Activated CD4-positive, CD25-positive, alpha-beta regulatory T cell treated with anti-CD3 and anti-CD28 coated beads, Interleukin-2, amount 50 U/mL, for 72 hours (primary cell): Measurements from ENCODE around the gene VASP.
"Not testable (repeated sequence)": the region's sequence is repeated elsewhere in the genome, so short reads cannot be mapped to it uniquely, and the experiment has no call there.

Source experiments
- DNase-seq: peaks from one replicate; pipeline ENCODE4 v3.0.0; 2021

VASP gene

GRCh38 chr19:45497791-45498190 is 9.5 kb upstream of the VASP start:
- DNase-seq, result no peak

GRCh38 chr19:45498411-45499195 is 8.7 kb upstream of the VASP start, which contains the start of gene PPM1N:
PPM1N (plus strand) TSS chr19:45498443; CDS start chr19:45498473, 30 bp downstream.
- peak; percentile 58 for DNase-seq

DNA sequence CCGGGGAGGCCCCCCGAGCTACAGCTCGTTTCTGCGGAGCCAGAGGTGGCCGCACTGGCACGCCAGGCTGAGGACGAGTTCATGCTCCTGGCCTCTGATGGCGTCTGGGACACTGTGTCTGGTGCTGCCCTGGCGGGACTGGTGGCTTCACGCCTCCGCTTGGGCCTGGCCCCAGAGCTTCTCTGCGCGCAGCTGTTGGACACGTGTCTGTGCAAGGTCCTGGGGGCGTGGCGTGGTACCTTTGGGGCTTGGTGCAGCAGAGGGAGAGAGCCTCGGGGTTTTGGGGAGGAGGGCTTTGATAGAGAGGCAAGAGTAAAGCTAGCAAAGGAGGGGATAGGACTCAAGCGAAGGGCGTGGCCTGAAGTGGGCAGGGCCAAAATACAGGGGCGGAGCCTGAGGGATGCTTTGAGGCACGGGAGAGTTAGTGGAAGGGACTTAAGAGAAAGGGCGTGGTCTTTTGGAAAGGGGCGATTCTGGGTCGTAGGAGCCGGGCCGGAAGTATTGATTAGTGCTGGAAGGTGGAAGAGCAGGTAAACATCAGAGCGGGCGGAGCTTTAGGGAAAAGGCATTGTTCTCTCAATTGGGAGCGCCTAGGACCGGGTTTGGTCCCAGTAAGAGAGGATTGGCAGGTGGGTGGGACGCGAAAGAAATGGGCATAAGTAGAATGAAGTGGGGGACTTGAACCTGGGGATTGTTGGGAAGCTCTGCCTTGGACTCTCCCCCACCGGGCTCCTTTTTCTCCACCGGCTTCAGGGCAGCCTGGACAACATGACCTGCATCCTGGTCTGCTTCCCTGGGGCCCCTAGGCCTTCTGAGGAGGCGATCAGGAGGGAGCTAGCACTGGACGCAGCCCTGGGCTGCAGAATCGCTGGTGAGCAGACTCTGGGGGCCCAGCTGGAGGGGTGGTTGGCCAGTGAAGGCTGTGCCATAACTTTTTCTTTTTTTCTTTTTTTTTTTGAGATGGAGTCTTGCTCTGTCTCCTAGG is 7.8 kb upstream of the VASP start:
- peak; percentile 57 for DNase-seq

DNA sequence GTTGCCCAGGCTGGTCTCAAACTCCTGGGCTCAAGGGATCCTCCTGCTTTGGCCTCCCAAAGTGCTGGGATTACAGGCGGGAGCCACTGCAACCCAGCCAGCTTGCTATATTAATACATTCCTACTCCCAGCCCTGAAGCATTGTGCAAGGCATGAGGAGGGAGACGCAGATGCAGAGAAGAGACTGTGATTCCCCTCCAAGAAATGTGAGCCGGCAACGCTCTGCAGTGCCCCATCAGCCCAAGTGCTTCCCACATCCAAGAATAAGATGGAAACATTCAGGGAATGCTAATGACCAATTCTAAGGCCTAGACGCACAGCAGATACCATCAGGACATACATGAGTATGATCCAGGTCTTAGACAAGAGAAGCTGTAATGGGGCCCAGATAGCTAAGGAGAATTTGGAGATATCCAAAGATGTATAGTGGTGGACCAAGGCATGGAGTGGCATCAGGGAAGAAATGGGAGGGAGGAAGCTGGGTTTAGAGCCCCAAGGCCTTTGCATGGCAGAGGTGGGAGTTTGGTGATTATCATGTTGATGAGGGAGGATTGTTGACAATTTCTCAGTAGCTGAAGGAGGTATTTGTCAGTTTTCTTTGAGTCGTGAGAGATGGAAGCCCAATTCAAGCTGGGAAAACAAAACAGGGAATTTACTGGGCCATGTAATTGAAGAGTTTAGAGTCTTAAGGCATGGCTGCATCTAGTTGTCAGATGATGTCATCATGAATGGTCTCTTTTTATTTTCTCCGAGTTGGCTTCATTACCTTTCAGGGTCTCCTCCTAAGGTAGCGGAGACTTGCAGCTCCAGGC is 6.2 kb upstream of the VASP start:
- no peak for DNase-seq

GRCh38 chr19:45501730-45502014 is 5.6 kb upstream of the VASP start:
- DNase-seq, result no peak

DNA sequence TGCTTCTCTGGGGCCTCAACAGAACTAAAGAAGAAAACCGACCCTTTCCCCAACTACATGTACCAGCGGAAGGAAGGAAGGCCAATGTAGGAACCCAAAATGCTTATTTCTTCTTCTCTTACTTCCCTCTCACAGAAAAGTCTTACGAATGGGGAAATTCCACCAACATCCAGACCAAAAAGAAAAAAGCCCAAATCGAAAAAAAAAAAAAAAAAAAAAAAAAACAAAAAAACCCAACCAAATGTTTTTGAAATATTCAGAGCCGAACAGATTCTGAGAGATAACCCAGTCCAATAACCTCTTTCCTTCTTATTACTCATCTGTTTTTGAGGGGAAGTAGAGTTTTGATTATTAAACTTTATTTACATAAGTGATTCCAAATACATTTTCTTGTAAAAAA is 5.2 kb upstream of the VASP start:
- DNase-seq, result no peak

GRCh38 chr19:45503909-45504308 is 3.4 kb upstream of the VASP start:
- DNase-seq, result no peak

DNA sequence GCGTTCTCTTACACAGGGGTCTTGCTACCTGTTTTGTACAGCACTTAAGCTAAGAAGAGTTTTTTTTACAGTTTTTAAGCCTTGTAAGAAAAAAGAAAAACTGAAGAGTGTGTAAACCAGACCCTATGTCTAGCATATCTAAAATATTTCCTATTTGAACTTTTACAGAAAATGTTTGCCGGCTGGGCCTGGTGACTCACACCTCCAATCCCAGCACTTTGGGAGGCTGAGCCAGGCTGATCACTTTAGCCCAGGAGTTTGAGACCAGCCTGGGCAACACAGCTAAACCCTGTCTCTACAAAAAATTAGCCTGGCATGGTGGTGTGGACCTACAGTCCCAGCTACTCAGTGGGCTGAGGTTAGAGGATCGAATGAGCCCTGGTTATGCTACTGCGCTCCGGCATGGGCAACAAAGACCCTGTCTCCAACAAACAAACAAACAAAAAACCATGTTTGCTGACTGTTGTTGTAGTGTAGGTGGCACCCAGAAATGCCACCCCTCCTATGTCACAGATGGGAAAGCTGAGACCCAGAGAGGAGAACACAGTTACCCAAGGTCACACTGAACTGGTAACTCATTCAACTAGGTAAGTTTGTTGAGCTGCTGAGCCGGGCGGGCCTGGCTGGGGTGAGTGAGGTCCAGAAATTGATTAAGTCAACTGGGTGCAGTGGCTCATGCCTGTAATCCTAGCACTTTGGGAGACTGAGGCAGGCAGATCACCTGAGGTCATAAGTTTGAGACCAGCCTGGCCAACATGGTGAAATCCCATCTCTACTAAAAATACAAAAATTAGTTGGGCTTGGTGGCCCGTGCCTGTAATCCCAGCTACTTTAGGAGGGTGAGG is 1.9 kb upstream of the VASP start:
- DNase-seq, result no peak

DNA sequence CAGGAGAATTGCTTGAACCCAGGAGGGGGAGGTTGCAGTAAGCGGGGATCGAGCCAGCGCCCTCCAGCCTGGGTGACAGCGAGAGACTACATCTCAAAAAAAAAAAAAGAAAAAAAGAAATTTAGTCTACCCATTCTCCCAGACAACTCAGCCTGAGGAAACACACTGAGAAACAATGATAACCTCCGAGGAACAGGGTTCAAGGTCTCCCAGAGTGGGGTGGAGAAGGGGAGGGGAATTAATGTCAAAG is 1.4 kb upstream of the VASP start:
- no peak for DNase-seq

DNA sequence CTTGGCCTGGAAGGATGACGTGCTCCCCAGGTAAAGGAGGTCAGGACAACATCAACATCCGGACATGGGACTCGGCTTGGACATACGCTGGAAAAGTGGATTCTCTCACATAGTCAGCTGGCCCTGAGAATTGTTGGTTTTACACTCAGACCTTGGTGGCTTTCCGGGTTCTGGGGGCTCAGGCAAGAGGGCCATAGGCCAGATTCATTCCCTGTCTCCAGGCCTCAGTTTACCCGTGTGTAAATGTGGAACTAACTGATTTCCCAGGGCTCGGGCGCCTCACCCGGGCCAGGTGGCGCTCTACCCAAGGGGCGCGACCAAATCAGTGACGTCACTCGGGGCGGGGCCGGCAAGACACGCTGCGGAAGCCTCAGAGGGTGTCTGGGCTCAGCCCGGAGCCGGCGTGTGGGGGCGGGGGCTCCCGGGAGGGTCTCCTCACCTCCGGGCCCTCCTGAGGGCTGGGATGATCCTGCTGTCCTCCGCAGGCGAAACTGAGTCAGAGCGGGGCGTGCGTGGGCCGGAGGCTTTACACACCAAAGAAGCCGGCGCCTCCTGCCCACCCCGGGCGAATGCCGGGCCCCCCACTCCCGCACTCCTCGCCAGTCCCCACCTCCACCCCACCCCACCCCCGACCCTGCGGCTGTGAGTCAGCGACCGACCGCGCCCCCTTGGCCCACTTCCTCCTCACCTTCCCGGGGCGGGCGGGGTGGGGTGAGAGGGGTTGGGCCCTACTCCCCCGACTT is 862 bp upstream of the VASP start:
- DNase-seq, result peak; percentile 99

GRCh38 chr19:45507872-45508416 is 665 bp downstream of the VASP start:
- no peak for DNase-seq

DNA sequence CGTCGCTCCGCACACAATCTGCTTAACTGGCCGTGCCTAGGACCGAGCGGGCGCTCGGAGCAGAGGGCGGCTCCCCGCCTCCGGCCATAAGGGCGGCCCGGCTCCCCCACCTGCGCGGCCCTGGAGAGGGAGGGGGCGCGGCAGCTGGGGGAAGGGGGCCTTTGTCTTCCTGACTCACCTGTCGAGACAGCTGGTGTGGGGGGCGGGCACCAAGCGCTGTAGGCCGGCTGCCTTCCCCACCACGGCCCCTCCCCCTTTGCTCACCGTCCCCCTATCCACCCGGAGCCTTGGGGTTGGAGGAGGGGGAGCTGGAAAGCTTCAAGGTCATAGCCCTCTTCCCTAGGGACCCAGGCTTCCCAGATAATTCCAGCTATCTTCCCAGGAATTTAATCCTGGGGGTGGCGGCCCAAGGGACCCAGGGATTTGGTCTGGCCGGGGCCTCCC is 1.2 kb downstream of the VASP start:
- peak; percentile 54 for DNase-seq

GRCh38 chr19:45508861-45509691 is 1.8 kb downstream of the VASP start:
- peak; percentile 64 for DNase-seq

GRCh38 chr19:45509692-45510015 is 2.4 kb downstream of the VASP start:
- no peak for DNase-seq

DNA sequence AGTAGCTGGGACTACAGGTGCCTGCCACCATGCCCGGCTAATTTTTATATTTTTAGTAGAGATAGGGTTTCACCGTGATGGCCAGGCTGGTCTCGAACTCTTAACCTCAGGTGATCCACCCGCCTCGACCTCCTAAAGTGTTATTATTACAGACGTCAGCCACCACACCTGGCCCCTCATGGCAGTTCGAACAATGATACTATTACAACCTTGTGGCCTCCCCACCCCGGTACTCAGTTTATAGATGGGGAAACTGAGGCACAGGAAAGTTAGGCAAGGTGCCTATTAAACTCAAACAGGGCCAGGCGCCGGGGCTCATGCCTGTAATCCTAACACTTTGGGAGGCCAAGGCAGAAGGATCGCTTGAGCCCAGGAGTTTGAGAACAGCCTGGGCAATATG is 3.1 kb downstream of the VASP start:
- not testable (repeated sequence) for DNase-seq

GRCh38 chr19:45511074-45511473 is 3.8 kb downstream of the VASP start:
- DNase-seq, result no peak

- no peak for DNase-seq
Observed at GRCh38 chr19:45512881-45513483, 5.7 kb downstream of the VASP start.

DNA sequence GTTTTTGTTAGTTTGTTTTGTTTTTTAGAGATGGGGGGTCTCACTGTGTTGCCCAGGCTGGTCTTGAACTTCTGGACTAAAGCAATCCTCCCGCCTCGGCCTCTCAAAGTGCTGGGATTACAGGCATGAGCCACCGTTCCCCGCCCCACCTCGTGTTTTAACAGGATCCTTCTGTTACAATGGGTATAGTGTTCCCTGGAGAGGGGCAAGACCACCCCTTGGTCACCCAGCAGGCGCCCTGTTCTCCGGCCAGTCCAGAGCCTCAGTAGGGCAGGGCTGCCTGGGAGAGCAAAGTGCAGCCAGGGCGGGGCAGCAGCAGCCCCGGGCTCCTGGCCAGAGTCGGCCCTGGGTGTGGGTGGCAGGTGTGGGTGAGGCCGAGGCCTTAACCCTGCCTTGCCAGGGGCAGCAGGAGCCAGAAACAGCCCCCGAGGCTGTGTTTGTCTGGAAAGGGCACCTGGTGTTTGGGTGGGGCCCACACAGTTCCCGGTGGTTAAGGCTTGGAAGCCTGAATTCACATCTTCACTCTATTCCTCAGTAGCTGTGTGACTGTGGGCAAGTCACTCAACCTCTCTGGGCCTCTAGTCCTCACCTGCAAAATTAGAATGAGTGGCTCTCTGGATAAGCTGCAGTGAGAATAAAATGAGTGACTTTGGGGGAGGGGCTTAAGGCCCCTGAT is 7.2 kb downstream of the VASP start:
- DNase-seq, result no peak

- DNase-seq, result no peak
Observed at GRCh38 chr19:45515081-45515624, 7.9 kb downstream of the VASP start.
